ENCODE data around the gene MALAT1. TPM values are rescaled to one million over a fixed set of nuclear protein-coding genes. Genes with fewer than 3 reads are reported as not detected.
A peak's percentile ranks its signal among the peaks of the same experiment; 100 is the strongest.

The MALAT1 gene
- total and polyA plus RNA-seq, 2 of the 13 experiments (the other 11 are each of a cell fraction or from before 2014, with no cell fraction given) = 143 to 1,237 TPM

GRCh38 chr11:65468874-65469333, 29.9 kb upstream of the MALAT1 start (continued):
- no peak for TF ChIP-seq ETS1 (CRISPR knock-in tag; IDR thresholded peaks at IDR 0.05)
- no peak for TF ChIP-seq ZNF562 (CRISPR knock-in tag; IDR thresholded peaks at IDR 0.05; ENCODE audit: borderline replicate concordance)
- TF ChIP-seq CSRNP1 (CRISPR knock-in tag; IDR thresholded peaks at IDR 0.05) = no peak
- TF ChIP-seq ARID3A (IDR thresholded peaks at IDR 0.05; ENCODE audit: low read depth, low read length) = 0 out of 2 replicates have a peak, but pooled peaks have one; percentile 20
- no peak for TF ChIP-seq JUND (CRISPR knock-in tag; IDR thresholded peaks at IDR 0.05)
- TF ChIP-seq ZNF512B (CRISPR knock-in tag; IDR thresholded peaks at IDR 0.05; ENCODE audit: borderline replicate concordance) = no peak
- TF ChIP-seq RBM22 (optimal IDR thresholded peaks at IDR 0.05; ENCODE audit: low read length) = no peak
- TF ChIP-seq SIN3A (IDR thresholded peaks at IDR 0.05; ENCODE audit: borderline replicate concordance, low read depth, low read length) = no peak
- TF ChIP-seq GATAD2A (CRISPR knock-in tag; IDR thresholded peaks at IDR 0.05) = peak; percentile 55
- no peak for TF ChIP-seq CHD2 (IDR thresholded peaks at IDR 0.05; ENCODE audit: low read depth, low read length)
- no peak for TF ChIP-seq ZNF691 (CRISPR knock-in tag; IDR thresholded peaks at IDR 0.05; ENCODE audit: borderline replicate concordance, low read depth)
- TF ChIP-seq ZNF816 (CRISPR knock-in tag; IDR thresholded peaks at IDR 0.05; ENCODE audit: borderline replicate concordance) = no peak
- no peak for TF ChIP-seq ZNF264 (CRISPR knock-in tag; IDR thresholded peaks at IDR 0.05)
- TF ChIP-seq ZBTB49 (CRISPR knock-in tag; IDR thresholded peaks at IDR 0.05; ENCODE audit: borderline replicate concordance) = no peak
- TF ChIP-seq FOXM1 (CRISPR knock-in tag; IDR thresholded peaks at IDR 0.05) = no peak
- TF ChIP-seq ZFX (CRISPR knock-in tag; IDR thresholded peaks at IDR 0.05; ENCODE audit: low read depth) = peak; percentile 59; the same call in 1 of the 2 replicates
- no peak; the same call in 1 of the 2 replicates for TF ChIP-seq ETV5 (CRISPR knock-in tag; IDR thresholded peaks at IDR 0.05; ENCODE audit: borderline replicate concordance)
- no peak for TF ChIP-seq WIZ (CRISPR knock-in tag; IDR thresholded peaks at IDR 0.05)
- TF ChIP-seq ATM (IDR thresholded peaks at IDR 0.05; ENCODE audit: borderline replicate concordance) = no peak

Measured in HepG2 (cell line).